HepG2 (cell line): Measurements from ENCODE around the gene C14orf180. TPM values are rescaled to one million over a fixed set of nuclear protein-coding genes. Genes with fewer than 3 reads are reported as not detected.

Experiments
- ATAC-seq: fragments of 200-7000 bp; cut with Tn5 transposase; 3 replicates; pipeline ENCODE4 v1.9.1; 2020; ENCODE audit warnings: mild to moderate bottlenecking, moderate library complexity
- BruUV-seq: library from RNA; stranded (reverse); fragments of 400-500 nt; replicated peaks from 2 replicates; lab custom pipeline; 2021; lab: Mats Ljungman, UMichigan
- CTCF ChIA-PET: fragments of 300-600 bp; formaldehyde crosslinking; extraction: SDS; loops from one replicate; lab custom pipeline; 2021; ENCODE audit warnings: low total read pairs, inconsistent platforms, low intra/inter-chr PET ratio; lab: Yijun Ruan, JAX
- POLR2A ChIA-PET: fragments of 350-600 bp; sonication (Branson Sonifier 250); formaldehyde crosslinking; loops from one replicate; lab custom pipeline; 2020; ENCODE audit warnings: antibody characterized with exemption, inconsistent platforms; lab: Yijun Ruan, JAX
- DNase-seq: peaks from one replicate; pipeline ENCODE4 v3.0.0-alpha.2; 2015; ENCODE audit warnings: low spot score
- FAIRE-seq: peaks from 3 replicates; lab custom pipeline; 2011; peaks lifted over from hg19 to GRCh38; lab: Jason Lieb, UNC
- H2AFZ ChIP-seq: one replicate; pipeline ENCODE4 v1.6.1; 2011; ENCODE audit warnings: low read length, inconsistent platforms
- H3K27ac ChIP-seq: fragments of 300-600 bp; 3 replicates; pipeline ENCODE4 v1.8.0; 2011; ENCODE audit warnings: mixed run types, mild to moderate bottlenecking, mixed read lengths, low read length, inconsistent platforms; ENCODE audit not compliant: insufficient read depth; ENCODE audit errors: extremely low read length
- H3K27me3 ChIP-seq, 2 experiments: fragments of 200-600 bp in 1 of 2; 2 replicates in 1 of 2; 3 replicates in 1 of 2; pipeline versions ENCODE4 v1.6.0 to v1.8.0; 2011; ENCODE audit warnings: low read length in 2 of 2, mild to moderate bottlenecking in 2 of 2, moderate library complexity in 2 of 2, inconsistent platforms in 1 of 2; ENCODE audit not compliant: insufficient read depth in 2 of 2, control insufficient read depth in 1 of 2
- H3K36me3 ChIP-seq, 2 experiments: fragments of 200-600 bp in 1 of 2; replicated peaks in 1 of 2; 2 replicates in 1 of 2; 3 replicates in 1 of 2; pipeline versions ENCODE4 v1.5.1 to v1.8.0; 2011; ENCODE audit warnings: low read length in 2 of 2, inconsistent platforms in 1 of 2; ENCODE audit not compliant: insufficient read depth in 2 of 2, control insufficient read depth in 1 of 2
- H3K4me1 ChIP-seq: 2 replicates; pipeline ENCODE4 v1.5.1; 2012; ENCODE audit warnings: low read length, inconsistent platforms; ENCODE audit not compliant: insufficient read depth
- H3K4me2 ChIP-seq: 2 replicates; pipeline ENCODE4 v1.6.0; 2011; ENCODE audit warnings: low read depth, low read length, inconsistent platforms
- H3K4me3 ChIP-seq, 3 experiments: fragments of 200-600 bp in 1 of 3; sonication (generic), shearing (Covaris generic) in 1 of 3; replicated peaks in 1 of 3; 2 replicates each; pipeline ENCODE4 v1.5.1; 2011 to 2016; ENCODE audit warnings: low read length in 3 of 3, inconsistent platforms in 2 of 3, low read depth in 2 of 3, mild to moderate bottlenecking in 2 of 3, control low read depth in 1 of 3, mixed read lengths in 1 of 3; ENCODE audit not compliant: insufficient read depth in 1 of 3
- H3K79me2 ChIP-seq: one replicate; pipeline ENCODE4 v1.6.1; 2011; ENCODE audit warnings: low read length, inconsistent platforms; ENCODE audit not compliant: insufficient read depth
- H3K9ac ChIP-seq: 2 replicates; pipeline ENCODE4 v1.6.0; 2011; ENCODE audit warnings: mild to moderate bottlenecking, low read depth, low read length, inconsistent platforms; ENCODE audit not compliant: insufficient read depth
- H3K9me3 ChIP-seq: 2 replicates; pipeline ENCODE4 v1.5.1; 2012; ENCODE audit warnings: mild to moderate bottlenecking, low read length
- H4K20me1 ChIP-seq: 2 replicates; pipeline ENCODE4 v1.6.0; 2011; ENCODE audit warnings: inconsistent platforms, mild to moderate bottlenecking, low read length, moderate library complexity; ENCODE audit not compliant: insufficient read depth
- ATF7-NPFF ChIP-seq: sonication (generic); formaldehyde crosslinking; IDR thresholded peaks from 2 replicates; pipeline ENCODE4 v1.8.1; 2023; ENCODE audit warnings: mild to moderate bottlenecking, low read depth, missing genetic modification reagents, moderate library complexity
- DMAP1 ChIP-seq: IDR thresholded peaks from 2 replicates; pipeline ENCODE4 v1.6.1; 2016
- PCBP1 ChIP-seq: fragments of 200-400 bp; formaldehyde crosslinking; IDR thresholded peaks from 2 replicates; pipeline ENCODE4 v1.6.1; 2017; ENCODE audit warnings: mild to moderate bottlenecking, low read depth, low read length, borderline replicate concordance
- RAD21 ChIP-seq: fragments of 450-650 bp; formaldehyde crosslinking; IDR thresholded peaks from 2 replicates; pipeline ENCODE4 v1.5.0; 2020; ENCODE audit warnings: mild to moderate bottlenecking
- ZMAT3 ChIP-seq: sonication (generic); formaldehyde crosslinking; conservative IDR thresholded peaks from 2 replicates; pipeline ENCODE4 v1.7.0; 2021; ENCODE audit warnings: missing genetic modification reagents
- ZMYM4 ChIP-seq: sonication (generic); formaldehyde crosslinking; IDR thresholded peaks from 2 replicates; pipeline ENCODE4 v1.8.1; 2023; ENCODE audit warnings: mild to moderate bottlenecking, missing genetic modification reagents
- ZNF607 ChIP-seq: sonication (generic); formaldehyde crosslinking; IDR thresholded peaks from 2 replicates; pipeline ENCODE4 v1.5.1; 2020; ENCODE audit warnings: missing genetic modification reagents, mild to moderate bottlenecking, borderline replicate concordance
- ZNF747 ChIP-seq: sonication (generic); formaldehyde crosslinking; IDR thresholded peaks from 2 replicates; pipeline ENCODE4 v1.8.1; 2023; ENCODE audit warnings: missing genetic modification reagents, mild to moderate bottlenecking, borderline replicate concordance
- ZNF75D ChIP-seq: sonication (generic); formaldehyde crosslinking; IDR thresholded peaks from 2 replicates; pipeline ENCODE4 v1.8.1; 2023; ENCODE audit warnings: missing genetic modification reagents, mild to moderate bottlenecking, borderline replicate concordance
- WGBS: methylation state at CpG from one replicate; pipeline ENCODE4 v1.1.6; 2017; ENCODE audit warnings: low lambda C conversion rate; 5-methylcytosine and 5-hydroxymethylcytosine counted together
- in situ Hi-C: cut with HindIII; loops from 2 replicates; pipeline ENCODE4 v1.10.0; 2017; ENCODE audit warnings: low pct_unique_long_range_greater_than_20kb; ENCODE audit not compliant: extremely low pct_ligation_motif_present
- intact Hi-C: fragments of 100-400 bp; cut with micrococcal nuclease; formaldehyde crosslinking; loops from one replicate; pipeline ENCODE4 v1.10.0; 2022; ENCODE audit not compliant: unreplicated experiment
- polyA plus RNA-seq, 8 experiments: library from polyadenylated mRNA; depleted of rRNA in 3 of 8; stranded (reverse) in 7 of 8; unstranded in 1 of 8; fragments of >200 nt; fragmentation: Illumina TruSeq in 4 of 8; extraction: Trizol in 4 of 8; gene quantifications; 2 replicates each; pipeline versions ENCODE4 v1.2.1 to v1.2.3, GENCODE V29; 2011 to 2016; ENCODE audit warnings: low read depth in 4 of 8, missing spikeins in 1 of 8, mixed read lengths in 1 of 8; ENCODE audit not compliant: insufficient read depth in 1 of 8
- total RNA-seq, 5 experiments: library from RNA; depleted of rRNA; stranded (reverse); fragments of >200 nt; fragmentation: Illumina TruSeq; extraction: Trizol; gene quantifications; 2 replicates each; pipeline ENCODE4 v1.2.3, GENCODE V29; 2016; ENCODE audit warnings: low read depth in 1 of 5
- TF ChIP-seq, protein P1 (sequence below): IDR thresholded peaks from 2 replicates; pipeline ENCODE4 v1.6.1; 2016; ENCODE audit warnings: mild to moderate bottlenecking
- TF ChIP-seq, protein P2 (sequence below), 2 experiments: fragments of 450-650 bp in 1 of 2; sonication (generic) in 1 of 2; formaldehyde crosslinking; IDR thresholded peaks; 2 replicates each; pipeline versions ENCODE4 v1.5.0 to v1.8.0; 2020 to 2022; ENCODE audit warnings: mild to moderate bottlenecking in 1 of 2, missing genetic modification reagents in 1 of 2
- TF ChIP-seq, protein P3 (sequence below): sonication (generic); formaldehyde crosslinking; IDR thresholded peaks from 2 replicates; pipeline ENCODE4 v1.5.0; 2020; ENCODE audit warnings: mild to moderate bottlenecking, missing genetic modification reagents

Gene C14orf180
- total and polyA plus RNA-seq, 2 of the 13 experiments (the other 11 are each of a cell fraction or from before 2014, with no cell fraction given): not detected

DNA sequence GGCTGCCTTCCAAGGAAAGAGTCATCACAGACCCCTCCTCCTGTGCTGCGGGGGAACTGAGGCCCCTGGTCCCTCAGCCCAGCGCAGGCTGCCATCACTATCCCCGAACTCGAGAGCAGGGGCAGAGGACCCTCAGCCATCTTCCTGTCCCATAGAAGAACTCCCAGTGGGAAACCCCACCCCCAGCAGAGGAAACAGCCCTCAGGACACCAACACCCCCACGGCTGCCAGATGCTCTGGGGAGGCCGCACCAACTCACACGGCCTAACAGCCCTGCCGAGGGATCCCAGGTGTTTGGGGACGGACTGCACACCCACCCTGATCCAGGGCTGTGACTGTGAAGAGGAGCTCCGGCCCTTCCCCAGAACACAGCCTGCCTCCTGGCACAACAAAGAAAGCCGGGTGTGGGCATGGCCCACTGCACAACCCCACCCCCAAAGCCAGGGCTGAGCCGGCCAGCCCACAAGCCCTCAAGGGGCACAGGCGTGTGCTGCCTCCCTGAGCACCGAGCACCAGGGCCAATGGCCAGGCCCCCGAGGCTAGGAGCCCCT lies 16.3 kb upstream of the C14orf180 start:
- intact Hi-C loops (no loop called here), in situ Hi-C loops (loop anchor here (5.0 kb wide), 1 partner anchor 426 kb away; the partner anchor contains the start of gene KIF26A)
- CTCF ChIA-PET: interaction anchor here (0.9 to 1.5 kb wide), 3 partner anchors 426 to 485 kb away, joined by 3 to 9 read pairs (median 4); no protein-coding TSS in a partner anchor

DNA sequence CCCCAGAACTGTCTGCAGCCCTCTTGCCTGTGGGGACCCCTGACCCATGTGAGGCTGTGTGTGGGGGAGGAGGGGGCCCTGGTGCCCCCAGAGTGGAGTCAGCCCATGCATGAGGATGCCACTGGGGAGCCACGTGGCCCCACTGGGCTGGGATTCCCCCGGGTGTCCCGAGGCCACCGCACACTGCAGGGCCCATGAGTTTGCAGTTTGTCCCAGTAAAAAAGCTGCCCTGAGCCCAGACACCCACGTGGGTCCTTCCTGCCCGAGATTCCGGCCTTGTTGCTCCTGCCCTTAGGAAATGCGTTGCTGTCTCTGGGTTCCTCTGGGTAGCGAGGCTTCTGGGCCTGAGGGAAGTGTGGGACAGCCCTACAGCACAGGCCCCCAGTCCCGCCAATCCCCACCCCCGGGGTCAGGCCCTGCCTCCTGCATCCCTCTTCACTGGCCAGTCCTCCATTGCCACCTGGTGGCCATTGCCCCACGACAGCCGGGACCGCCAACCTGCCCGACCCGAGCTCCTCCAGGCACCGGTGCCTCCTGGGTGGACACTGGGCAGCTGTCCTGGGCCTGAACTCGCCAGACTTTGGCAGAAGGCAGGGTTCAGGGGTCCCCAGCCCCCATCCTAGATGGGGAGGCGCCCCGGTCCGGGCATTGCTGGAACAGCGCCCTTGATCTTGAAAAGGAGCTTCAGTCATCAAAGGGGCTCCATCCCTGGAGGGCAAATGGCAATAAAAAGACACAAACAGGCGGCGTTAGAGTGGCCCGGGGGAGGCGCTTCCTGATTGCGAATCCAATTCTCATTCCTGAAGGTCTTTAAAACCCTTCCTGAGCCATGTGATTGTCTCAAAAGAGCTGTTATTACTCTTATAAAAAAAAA lies 15.6 kb upstream of the C14orf180 start:
- no peaks in the 10 kb centered on the region for H3K36me3 ChIP-seq
- no peaks in the 10 kb centered on the region for H3K9me3 ChIP-seq
- no peaks in the 10 kb centered on the region for H3K79me2 ChIP-seq
- H2AFZ ChIP-seq: no peak overlapping the region
- H3K4me1 ChIP-seq: no peaks in the 10 kb centered on the region
- BruUV-seq: no TSS peak
- 9% methylated on average over 15 of the region's 27 CpGs for WGBS
- ChIA-PET CTCF (interaction anchor here (1.1 to 1.5 kb wide), 2 partner anchors 426 to 486 kb away, joined by 4 to 9 read pairs; no protein-coding TSS in a partner anchor), POLR2A (no interaction called here)
- H3K4me3 ChIP-seq: no peak overlapping the region
- no peak overlapping the region for H3K27ac ChIP-seq
- peaks cover 2% of the 10 kb centered on the region; the same call in 1 of the 2 replicates for H4K20me1 ChIP-seq
- H3K9ac ChIP-seq: no peak overlapping the region
- FAIRE-seq: no peak
- intact Hi-C loops: loop anchor here (1.0 kb wide), 1 partner anchor 427 kb away; no protein-coding TSS in a partner anchor
- DNase-seq: peak; percentile 18
- ATAC-seq: peak; percentile 83
- peaks cover 19 to 83% of the 10 kb centered on the region in 2 experiments for H3K27me3 ChIP-seq
- no peak overlapping the region for H3K4me2 ChIP-seq
- in situ Hi-C loops: loop anchor here (5.0 kb wide), 1 partner anchor 427 kb away; the partner anchor contains the start of gene KIF26A
- TF ChIP-seq, protein P1, sequence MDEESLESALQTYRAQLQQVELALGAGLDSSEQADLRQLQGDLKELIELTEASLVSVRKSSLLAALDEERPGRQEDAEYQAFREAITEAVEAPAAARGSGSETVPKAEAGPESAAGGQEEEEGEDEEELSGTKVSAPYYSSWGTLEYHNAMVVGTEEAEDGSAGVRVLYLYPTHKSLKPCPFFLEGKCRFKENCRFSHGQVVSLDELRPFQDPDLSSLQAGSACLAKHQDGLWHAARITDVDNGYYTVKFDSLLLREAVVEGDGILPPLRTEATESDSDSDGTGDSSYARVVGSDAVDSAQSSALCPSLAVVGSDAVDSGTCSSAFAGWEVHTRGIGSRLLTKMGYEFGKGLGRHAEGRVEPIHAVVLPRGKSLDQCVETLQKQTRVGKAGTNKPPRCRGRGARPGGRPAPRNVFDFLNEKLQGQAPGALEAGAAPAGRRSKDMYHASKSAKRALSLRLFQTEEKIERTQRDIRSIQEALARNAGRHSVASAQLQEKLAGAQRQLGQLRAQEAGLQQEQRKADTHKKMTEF (CRISPR knock-in tag): no peak
- no peak for TF ChIP-seq ZNF747 (CRISPR knock-in tag)
- TF ChIP-seq ZMAT3 (CRISPR knock-in tag): no peak
- TF ChIP-seq, protein P2, sequence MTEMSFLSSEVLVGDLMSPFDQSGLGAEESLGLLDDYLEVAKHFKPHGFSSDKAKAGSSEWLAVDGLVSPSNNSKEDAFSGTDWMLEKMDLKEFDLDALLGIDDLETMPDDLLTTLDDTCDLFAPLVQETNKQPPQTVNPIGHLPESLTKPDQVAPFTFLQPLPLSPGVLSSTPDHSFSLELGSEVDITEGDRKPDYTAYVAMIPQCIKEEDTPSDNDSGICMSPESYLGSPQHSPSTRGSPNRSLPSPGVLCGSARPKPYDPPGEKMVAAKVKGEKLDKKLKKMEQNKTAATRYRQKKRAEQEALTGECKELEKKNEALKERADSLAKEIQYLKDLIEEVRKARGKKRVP (CRISPR knock-in tag; IDR thresholded peaks at IDR 0.05): no peak
- peak; percentile 81 for TF ChIP-seq RAD21 (CRISPR knock-in tag)
- TF ChIP-seq DMAP1 (CRISPR knock-in tag): no peak
- TF ChIP-seq ZNF607 (CRISPR knock-in tag): no peak
- TF ChIP-seq ZNF75D (CRISPR knock-in tag): no peak
- TF ChIP-seq, protein P3, sequence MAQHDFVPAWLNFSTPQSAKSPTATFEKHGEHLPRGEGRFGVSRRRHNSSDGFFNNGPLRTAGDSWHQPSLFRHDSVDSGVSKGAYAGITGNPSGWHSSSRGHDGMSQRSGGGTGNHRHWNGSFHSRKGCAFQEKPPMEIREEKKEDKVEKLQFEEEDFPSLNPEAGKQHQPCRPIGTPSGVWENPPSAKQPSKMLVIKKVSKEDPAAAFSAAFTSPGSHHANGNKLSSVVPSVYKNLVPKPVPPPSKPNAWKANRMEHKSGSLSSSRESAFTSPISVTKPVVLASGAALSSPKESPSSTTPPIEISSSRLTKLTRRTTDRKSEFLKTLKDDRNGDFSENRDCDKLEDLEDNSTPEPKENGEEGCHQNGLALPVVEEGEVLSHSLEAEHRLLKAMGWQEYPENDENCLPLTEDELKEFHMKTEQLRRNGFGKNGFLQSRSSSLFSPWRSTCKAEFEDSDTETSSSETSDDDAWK (CRISPR knock-in tag): no peak

More for the DNA sequence above, 16.3 kb upstream of the C14orf180 start:
- DNase-seq: no peak
- 3% methylated on average over 5 of the region's 15 CpGs for WGBS
- Histone ChIP-seq H3K4me2 (no peak overlapping the region), H3K27ac (no peak overlapping the region), H4K20me1 (no peaks in the 10 kb centered on the region), H3K4me1 (no peaks in the 10 kb centered on the region), H3K79me2 (no peaks in the 10 kb centered on the region), H2AFZ (no peak overlapping the region), H3K9me3 (no peaks in the 10 kb centered on the region), H3K36me3 (no peaks in the 10 kb centered on the region), H3K9ac (no peak overlapping the region), H3K4me3 (no peak overlapping the region), H3K27me3 (peaks cover 18 to 82% of the 10 kb centered on the region in 2 experiments)
- FAIRE-seq: no peak
- TF ChIP-seq ZMYM4: no peak
- 0 out of 2 replicates have a peak, but pooled peaks have one; percentile 4 for TF ChIP-seq PCBP1
- no peak for TF ChIP-seq ATF7-NPFF
- no TSS peak for BruUV-seq
- ATAC-seq: no peak
- POLR2A ChIA-PET: no interaction called here
